Loucy (cell line): ENCODE data around the gene POLR2I.

Experiments used
- EZH2phosphoT487 ChIP-seq: fragments of 200-600 bp; IDR thresholded peaks from 2 replicates; pipeline ENCODE4 v1.6.1; 2018; ENCODE audit warnings: antibody characterized with exemption, mild to moderate bottlenecking, moderate library complexity, borderline replicate concordance
- TF ChIP-seq, protein P1 (sequence below): fragments of 200-600 bp; sonication (generic); conservative IDR thresholded peaks from 2 replicates; pipeline ENCODE4 v1.5.1; 2014; ENCODE audit warnings: mild to moderate bottlenecking, antibody characterized with exemption, low read length

DNA sequence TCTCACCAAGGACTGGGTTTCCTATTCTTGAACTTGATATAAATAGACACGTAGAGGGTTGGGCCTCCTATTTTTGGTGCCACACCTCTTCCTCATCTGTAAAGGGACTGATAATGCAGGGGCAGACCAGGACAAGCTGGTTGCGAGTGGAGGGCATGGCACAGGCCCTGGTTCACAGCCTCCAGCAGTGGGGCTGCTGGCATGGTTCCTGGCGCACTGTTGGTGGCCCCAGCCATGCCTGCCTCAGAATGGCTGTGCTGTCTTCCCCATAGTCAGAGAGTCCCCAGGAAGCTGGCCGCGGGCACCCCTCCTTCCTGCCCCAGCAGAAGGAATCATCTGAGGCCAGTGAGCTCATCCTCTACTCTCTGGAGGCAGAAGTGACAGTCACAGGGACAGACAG is 14.2 kb downstream of the POLR2I start:
- TF ChIP-seq, protein P1, sequence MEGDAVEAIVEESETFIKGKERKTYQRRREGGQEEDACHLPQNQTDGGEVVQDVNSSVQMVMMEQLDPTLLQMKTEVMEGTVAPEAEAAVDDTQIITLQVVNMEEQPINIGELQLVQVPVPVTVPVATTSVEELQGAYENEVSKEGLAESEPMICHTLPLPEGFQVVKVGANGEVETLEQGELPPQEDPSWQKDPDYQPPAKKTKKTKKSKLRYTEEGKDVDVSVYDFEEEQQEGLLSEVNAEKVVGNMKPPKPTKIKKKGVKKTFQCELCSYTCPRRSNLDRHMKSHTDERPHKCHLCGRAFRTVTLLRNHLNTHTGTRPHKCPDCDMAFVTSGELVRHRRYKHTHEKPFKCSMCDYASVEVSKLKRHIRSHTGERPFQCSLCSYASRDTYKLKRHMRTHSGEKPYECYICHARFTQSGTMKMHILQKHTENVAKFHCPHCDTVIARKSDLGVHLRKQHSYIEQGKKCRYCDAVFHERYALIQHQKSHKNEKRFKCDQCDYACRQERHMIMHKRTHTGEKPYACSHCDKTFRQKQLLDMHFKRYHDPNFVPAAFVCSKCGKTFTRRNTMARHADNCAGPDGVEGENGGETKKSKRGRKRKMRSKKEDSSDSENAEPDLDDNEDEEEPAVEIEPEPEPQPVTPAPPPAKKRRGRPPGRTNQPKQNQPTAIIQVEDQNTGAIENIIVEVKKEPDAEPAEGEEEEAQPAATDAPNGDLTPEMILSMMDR = no peak
- TF ChIP-seq EZH2phosphoT487 = no peak
